Vagina (tissue), 2 donors: ENCODE results near the gene KIF5A.

Experiments
- CTCF ChIP-seq, 3 experiments: fragments of 450-650 bp in 2 of 3; fragments of 200-600 bp in 1 of 3; sonication (generic) in 1 of 3; IDR thresholded peaks; one replicate each; pipeline ENCODE4 v1.5.1; 2017 to 2019; ENCODE audit warnings: antibody characterized with exemption in 3 of 3, mild to moderate bottlenecking in 2 of 3, moderate library complexity in 2 of 3
- POLR2A ChIP-seq, 2 donors: fragments of 450-650 bp; IDR thresholded peaks; one replicate each; pipeline ENCODE4 v1.6.1; 2017; ENCODE audit warnings: antibody characterized with exemption in 2 of 2, mild to moderate bottlenecking in 2 of 2, moderate library complexity in 2 of 2

DNA sequence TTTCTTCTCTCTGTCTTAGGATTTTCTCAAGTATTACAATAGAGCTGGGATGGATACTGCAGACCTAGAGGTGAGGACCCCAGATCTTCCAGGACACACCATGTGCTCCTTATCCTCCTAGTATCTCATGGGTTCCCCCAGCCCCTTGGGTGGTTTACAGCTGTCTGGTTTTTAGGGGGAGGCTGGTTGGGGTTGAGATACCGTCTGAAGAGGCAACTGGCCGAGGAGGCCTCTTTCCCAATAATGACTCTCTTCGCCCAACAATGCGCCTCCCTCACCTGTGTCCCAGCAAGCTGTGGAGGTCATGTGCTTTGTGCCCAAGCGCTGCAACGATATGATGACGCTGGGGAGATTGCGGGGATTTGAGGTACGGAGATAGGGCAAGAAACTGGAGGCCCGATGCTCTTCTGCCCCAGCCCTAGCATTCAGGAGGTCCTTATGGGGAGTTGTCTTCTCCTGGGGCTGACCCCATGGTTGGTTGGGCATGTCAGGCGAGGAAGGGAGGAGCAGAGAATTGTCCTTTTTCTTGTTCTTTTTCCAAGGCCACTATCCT is 65.2 kb downstream of the KIF5A start:
- TF ChIP-seq CTCF (IDR thresholded peaks at IDR 0.05) = no peak
- TF ChIP-seq POLR2A (IDR thresholded peaks at IDR 0.05) = no peak
